Measurements from ENCODE around the gene TBC1D19.
"Not testable (repeated sequence)": the region's sequence is repeated elsewhere in the genome, so short reads cannot be mapped to it uniquely, and the experiment has no call there.

TBC1D19 gene

GRCh38 chr4:26682436-26682835 is 98.6 kb downstream of the TBC1D19 start:
- no peak for DNase-seq

DNA sequence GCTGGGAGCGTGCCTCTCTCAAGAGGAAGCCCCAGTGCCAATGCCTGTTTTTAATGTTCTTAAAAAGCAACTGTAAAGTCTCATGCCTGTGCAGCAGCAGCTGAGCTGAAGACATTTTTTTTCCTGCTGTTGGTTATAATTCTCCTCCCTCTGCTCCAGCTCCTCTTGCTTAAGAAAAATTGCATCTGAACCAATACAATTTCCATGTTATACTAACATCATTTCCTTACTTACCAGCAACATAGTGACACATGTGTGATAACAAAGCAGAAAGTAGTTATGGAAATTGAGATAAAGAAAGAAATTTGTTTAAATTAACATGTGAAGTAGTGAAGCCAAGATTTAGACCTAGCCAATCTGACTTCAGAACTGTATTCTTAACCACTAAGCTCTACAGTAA is 101.4 kb downstream of the TBC1D19 start:
- no peak for DNase-seq

DNA sequence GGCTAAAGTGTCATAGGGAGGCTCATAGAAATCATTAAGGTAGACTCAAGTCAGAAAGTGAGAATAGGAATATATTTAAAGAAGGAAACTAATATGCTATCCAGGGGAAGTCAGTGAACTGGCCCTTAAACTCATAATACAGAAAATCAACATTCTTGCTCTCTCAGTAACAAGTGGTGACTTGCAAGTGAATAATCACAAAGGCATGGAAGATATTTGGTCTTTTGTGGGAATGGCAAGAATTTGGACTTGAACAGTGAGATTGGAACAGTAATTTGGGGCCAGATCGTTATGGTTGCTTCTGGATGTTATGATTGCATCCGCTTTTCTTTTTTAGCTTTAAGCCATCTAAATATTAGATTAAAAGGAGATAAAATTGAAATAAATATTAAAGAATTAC is 103.8 kb downstream of the TBC1D19 start:
- no peak for DNase-seq

DNA sequence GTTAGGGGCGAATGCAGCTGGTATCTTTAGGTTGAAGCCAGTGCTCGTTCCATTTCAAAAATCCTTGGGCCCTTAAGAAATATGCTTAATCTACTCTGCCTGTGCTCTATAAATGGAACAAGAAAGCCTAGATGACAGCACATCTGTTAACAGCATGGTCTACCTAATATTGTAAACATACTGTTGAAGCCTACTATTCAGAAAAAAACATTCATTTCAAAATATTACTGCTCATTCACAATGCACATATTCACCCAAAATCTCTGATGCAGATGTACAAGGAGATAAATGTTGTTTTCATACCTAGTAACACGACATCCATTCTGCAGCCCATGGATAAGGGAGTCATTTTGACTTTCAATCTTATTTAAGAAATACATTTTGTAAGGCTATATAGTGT is 106.6 kb downstream of the TBC1D19 start:
- DNase-seq, result no peak

DNA sequence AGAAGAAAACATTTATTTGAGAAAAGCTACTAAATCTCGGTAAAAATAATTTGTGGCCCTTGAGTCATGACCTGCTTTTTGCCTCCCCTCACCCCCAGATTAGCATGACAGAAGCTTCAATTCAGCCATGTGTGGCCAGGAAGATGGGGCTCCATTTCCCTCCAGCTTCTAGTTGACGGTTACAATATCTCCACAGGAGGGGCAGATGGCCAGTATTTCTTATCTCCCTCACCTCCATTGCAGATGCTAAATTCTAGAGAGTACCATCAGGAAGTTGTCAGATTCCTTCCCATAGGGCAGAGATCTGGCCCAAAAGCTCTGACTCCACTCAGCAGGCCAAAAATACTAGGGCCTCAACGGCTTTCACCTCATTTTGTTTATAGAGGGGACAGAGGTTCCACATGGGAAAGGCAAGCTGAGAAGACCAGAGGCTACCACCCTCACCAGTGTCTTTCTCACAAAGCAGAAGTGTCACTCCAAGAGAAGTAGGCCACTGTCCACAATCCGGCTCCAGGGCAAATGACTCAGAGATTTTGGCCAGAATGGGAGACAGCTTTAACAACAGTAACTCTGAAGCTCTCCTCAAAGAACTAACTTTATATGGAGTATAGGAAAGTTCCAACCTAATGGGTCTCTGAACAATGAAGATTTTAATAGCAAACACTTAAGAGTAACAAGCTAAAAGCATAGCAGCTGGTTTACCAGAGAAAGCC is 108.3 kb downstream of the TBC1D19 start:
- DNase-seq, result no peak

DNA sequence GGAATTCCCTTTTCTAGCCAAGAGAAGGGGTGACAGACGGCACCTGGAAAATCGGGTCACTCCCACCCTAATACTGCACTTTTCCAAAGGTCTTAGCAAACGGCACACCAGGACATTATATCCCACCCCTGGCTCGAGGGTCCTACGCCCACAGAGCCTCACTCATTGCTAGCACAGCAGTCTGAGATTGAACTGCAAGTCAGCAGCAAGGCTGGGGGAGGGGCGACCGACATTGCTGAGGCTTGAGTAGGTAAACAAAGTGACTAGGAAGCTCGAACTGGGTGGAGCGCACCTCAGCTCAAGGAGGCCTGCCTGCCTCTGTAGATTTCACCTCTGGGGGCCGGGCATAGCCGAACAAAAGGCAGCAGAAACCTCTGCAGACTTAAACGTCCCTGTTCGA is 110.2 kb downstream of the TBC1D19 start:
- DNase-seq, result not testable (repeated sequence)

- no peak for DNase-seq
Observed at GRCh38 chr4:26700110-26700509, 116.2 kb downstream of the TBC1D19 start.

DNA sequence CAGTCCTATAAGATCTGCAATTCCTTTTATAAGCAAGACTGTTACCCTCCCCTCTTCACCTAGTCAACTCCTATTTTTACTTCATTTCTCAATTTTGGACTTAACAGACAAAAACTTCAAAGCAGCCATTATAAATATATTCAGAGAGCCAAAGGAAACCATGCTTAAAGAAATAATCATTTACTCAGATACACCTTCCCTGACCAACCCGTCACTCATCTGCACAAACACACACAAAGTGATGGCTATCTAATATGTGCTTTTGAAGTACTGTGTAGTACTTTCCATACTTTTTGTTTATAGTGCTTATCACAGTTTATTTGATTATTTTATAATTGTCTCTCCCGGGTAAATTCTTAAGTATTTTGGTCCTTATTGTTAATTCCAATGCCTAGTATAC is 117.2 kb downstream of the TBC1D19 start:
- DNase-seq, result no peak

- DNase-seq, result no peak
Observed at GRCh38 chr4:26701786-26702227, 117.9 kb downstream of the TBC1D19 start.

- DNase-seq, result no peak
Observed at GRCh38 chr4:26707342-26707741, 123.5 kb downstream of the TBC1D19 start.

DNA sequence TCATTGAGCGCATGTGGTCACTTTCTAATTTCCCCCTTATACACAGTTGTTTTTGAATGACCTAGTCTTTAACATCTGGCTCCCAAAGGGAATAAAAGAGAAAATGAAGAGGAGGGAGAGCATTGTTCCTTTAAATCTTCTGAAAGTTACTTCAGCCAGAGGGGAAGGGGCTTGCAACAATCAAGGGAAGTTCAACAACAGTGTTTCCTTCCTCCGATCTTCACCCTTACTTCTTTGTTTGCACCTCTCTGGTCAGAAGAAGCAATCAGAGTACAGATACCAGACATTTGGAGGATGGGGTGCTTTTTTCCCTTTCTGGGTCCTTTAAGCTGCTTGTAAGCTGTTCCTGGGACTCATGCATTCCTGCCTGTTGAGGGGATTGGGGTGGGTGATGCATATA is 125.4 kb downstream of the TBC1D19 start:
- DNase-seq, result no peak

DNA sequence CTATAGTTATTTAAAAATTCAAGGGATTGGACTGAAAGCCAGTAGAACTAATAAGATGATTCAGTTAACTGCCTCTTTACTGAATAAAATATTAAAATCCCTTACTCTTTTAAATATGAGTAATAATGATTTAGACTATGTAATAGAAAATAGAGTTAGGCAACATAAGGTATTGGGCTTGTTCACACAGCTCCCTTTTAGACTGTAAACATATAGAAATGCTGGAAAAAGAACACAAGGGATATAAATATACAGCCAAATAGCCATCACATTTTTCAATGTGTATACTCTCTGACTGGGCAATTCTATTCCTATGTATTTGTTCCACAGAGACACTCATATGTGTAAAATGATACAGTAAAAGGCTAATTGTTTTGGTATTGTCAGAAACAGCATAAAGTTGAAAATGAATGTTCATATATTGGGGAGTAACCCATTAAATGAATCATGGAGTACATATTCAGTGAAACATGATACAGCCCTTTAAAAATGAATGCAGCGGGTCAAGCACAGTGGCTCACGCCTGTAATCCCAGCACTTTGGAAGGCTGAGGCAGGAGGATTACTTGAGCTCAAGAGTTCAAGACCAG is 129.8 kb downstream of the TBC1D19 start:
- no peak for DNase-seq

- no peak for DNase-seq
Observed at GRCh38 chr4:26715636-26716242, 131.9 kb downstream of the TBC1D19 start.

DNA sequence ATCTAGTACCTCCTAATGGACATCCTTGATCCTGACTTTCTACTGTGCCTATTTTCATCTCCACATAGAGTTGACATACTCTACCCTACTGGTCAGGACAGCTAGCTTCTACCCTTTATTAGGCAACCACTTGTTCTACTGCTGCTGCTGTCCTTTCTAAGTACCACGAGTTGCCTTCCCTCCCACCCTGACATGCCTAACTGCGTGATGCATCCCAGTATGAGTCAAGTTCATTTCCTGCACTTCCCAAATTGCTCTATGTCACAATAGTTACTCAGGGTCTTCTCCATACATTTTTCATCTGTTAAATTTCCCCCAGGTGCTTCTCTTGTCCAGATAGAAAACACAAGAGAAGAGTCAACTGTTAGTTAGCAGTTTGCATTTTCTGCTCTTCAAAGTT is 133.4 kb downstream of the TBC1D19 start:
- DNase-seq, result no peak

GRCh38 chr4:26719954-26720552 is 136.2 kb downstream of the TBC1D19 start:
- no peak for DNase-seq

DNA sequence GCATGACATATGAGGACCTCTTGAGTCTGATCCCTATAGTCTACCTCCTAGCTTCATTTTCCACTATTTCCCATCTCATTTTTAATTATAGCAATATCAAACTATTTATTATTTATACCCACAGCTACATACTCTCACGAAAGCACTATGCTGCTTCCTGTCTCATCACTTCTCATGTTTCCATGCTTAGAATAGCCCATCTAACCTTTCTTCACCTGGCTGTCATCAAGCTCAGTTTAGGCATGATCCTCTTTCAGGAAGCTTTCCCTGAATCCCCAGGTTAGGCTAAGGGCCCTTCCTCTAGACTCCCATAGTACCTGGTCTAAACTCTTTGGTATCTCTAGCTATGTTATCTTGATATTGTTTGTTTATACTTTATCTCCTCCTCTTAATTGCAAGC is 137.8 kb downstream of the TBC1D19 start:
- no peak for DNase-seq

DNA sequence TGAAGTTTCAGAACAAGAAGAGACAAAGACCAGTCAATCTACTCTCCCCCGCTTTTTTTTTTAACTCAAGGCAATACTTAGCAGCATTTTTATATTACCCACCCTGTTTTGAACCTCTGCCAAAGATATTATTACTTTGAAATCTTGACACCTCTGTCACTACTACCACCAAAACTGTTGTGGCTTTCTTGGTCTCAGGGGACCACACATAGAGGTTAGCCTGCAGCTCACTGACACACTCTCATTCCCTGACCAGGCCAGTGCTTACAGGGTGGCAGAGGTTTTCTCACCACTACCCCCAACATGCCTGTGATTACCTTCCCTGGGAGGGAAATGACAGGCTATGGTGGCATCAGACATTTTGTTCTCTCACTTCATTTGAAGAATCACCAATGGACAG is 139.3 kb downstream of the TBC1D19 start:
- DNase-seq, result no peak

DNA sequence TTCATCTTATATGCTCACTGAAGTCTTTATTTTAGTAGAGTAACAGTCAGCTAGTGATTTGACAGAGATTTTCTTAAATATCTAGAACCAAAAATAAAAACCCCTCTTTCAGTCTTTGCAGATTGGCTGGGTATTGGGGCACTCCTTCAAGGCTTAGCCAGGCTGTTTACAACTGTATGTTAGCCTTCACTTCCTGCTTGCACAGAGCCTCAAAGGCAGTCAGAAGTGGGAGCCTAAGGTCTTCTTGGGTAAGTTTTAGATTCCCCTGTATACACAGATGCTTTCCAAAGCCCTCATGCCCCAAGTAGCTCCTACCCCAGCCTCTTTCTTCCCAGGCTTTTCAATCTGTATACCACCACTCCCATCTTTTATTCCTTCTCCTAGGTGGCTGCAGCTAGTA is 140.7 kb downstream of the TBC1D19 start:
- no peak for DNase-seq

DNA sequence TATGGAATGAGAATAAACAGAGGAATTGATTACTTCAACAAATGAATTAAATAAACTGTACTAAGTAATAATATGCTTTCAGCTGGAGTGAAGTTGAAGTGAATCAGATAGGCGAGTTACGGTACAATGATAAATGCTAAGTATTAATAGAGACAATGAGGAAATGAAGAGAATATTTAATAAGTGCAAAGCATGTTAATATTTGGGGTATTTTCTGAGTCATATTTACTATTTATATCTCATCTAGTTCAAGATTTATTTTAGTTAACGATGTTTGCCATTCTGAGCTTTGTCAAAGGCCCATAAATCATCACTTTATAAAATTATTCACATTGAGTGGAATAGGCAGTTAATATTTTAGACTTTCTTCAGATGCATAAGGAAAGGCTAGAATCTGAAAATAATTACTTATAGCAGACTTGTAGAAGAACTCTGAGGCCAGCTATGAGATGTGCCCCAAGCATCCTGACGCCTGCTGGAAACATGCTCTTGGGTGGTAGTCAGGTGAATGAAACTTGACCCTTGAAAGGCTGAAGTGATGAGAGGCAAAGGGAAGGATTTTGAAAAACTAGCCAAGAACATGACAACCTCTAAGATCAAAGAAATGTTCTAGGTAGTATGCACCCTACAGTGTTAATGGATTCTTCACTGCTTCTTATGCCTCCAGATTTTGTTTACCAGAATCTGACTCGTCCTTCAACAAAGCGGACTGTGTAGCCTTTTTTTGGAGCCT is 142.9 kb downstream of the TBC1D19 start:
- no peak for DNase-seq

DNA sequence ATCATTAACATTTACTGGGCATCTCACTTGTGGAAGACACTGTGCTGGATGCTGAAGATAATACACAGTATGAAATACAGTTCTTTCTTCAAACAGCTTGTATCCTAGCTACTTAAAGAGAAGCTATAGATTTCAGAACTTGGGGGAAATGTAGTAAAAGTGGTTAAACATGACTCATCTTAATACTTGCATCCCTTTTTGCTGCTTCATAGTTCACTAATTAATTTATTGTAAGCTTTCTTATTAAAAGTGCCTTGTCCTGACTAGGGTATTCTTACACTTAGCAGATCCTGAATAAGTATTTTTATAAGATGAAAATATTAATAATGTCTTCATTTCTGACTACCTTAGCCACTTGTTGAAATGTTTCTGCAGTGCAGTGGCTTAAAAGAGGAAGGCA is 144.0 kb downstream of the TBC1D19 start:
- DNase-seq, result no peak

- no peak for DNase-seq
Observed at GRCh38 chr4:26729027-26729426, 145.1 kb downstream of the TBC1D19 start.

DNA sequence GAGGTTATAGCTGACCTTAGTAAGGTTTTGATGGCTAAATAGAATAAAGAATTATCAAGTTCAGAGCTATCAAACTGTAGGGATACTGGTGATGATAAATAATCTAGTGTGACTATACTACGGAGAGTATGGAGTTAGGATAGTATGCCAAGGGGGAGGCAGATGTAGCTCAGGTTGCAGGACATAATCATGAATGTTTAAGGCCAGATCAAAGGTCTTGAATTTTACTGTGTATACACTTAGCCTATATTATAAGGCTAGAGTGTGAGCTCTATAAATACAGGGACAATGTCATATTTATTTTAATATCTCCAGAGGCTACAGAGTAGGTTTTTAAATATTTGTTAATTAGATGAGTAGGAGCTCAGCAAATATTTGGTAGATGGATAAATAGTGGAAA is 145.7 kb downstream of the TBC1D19 start:
- DNase-seq, result no peak

Measured in amygdala (tissue), 56 donors.